ENCODE results near the gene LEMD2.

Gene LEMD2

GRCh38 chr6:33726696-33727095 lies 62.2 kb downstream of the LEMD2 start:
- TF ChIP-seq, protein P1, sequence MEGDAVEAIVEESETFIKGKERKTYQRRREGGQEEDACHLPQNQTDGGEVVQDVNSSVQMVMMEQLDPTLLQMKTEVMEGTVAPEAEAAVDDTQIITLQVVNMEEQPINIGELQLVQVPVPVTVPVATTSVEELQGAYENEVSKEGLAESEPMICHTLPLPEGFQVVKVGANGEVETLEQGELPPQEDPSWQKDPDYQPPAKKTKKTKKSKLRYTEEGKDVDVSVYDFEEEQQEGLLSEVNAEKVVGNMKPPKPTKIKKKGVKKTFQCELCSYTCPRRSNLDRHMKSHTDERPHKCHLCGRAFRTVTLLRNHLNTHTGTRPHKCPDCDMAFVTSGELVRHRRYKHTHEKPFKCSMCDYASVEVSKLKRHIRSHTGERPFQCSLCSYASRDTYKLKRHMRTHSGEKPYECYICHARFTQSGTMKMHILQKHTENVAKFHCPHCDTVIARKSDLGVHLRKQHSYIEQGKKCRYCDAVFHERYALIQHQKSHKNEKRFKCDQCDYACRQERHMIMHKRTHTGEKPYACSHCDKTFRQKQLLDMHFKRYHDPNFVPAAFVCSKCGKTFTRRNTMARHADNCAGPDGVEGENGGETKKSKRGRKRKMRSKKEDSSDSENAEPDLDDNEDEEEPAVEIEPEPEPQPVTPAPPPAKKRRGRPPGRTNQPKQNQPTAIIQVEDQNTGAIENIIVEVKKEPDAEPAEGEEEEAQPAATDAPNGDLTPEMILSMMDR (IDR thresholded peaks at IDR 0.05): no peak
- Histone ChIP-seq H3K27ac (no peak overlapping the region), H3K4me3 (no peak overlapping the region)
- DNase-seq (ENCODE audit: low spot score): no peak

DNA sequence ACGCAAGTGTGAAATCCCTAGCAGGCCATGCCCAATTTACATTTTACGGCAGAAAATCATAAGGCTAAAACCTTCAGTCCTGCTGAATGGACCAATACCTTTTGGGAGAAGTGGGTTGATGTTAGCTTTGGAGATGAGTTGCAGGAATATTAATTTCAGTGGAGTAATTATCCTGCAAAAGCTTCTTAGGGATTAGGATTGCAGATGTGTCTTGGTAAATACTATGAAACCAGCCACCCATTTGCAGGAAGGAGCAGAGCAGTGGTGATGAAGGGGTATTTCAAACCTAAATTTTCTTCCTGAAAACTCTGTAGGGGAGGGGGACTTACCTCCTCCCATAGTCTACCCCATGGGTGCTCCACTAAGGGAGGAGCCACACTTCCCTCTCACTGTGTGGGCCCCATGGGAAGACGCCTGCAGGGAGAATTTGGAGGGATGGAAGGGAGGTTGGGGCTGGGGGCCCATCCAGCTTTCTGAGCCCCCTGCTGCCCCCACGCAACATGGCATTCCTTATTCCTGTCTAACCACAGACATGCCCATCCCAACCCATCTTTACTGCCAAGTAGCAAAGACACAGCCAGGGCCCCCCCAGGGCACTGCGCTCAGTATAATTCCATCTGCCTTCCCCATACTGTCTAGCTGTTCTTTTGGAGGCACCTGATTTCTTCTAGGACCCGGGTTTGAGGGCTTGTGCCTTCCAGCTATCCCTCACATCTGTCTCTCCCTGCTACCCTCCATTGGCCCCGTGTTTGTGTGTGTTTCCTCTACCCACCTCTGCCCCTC lies 62.8 kb downstream of the LEMD2 start:
- H3K4me3 ChIP-seq: no peak overlapping the region

GRCh38 chr6:33725222-33725621 lies 63.7 kb downstream of the LEMD2 start:
- Histone ChIP-seq H3K27ac (no peak overlapping the region), H3K4me3 (no peak overlapping the region)
- TF ChIP-seq, protein P1 (IDR thresholded peaks at IDR 0.05): no peak
- no peak for DNase-seq (ENCODE audit: low spot score)

More for the DNA sequence above, 62.8 kb downstream of the LEMD2 start:
- no peak overlapping the region for H3K27ac ChIP-seq
- DNase-seq (ENCODE audit: low spot score): no peak
- TF ChIP-seq, protein P1 (IDR thresholded peaks at IDR 0.05): no peak

- no peak overlapping the region for H3K27ac ChIP-seq
- H3K4me3 ChIP-seq: no peak overlapping the region
- no peak for DNase-seq (ENCODE audit: low spot score)
- TF ChIP-seq, protein P1 (IDR thresholded peaks at IDR 0.05): no peak
Measured at GRCh38 chr6:33724102-33725023, 64.6 kb downstream of the LEMD2 start.

GRCh38 chr6:33723371-33724085 lies 65.4 kb downstream of the LEMD2 start:
- Histone ChIP-seq H3K27ac (no peak overlapping the region), H3K4me3 (no peak overlapping the region)
- TF ChIP-seq, protein P1 (IDR thresholded peaks at IDR 0.05): no peak
- no peak for DNase-seq (ENCODE audit: low spot score)

DNA sequence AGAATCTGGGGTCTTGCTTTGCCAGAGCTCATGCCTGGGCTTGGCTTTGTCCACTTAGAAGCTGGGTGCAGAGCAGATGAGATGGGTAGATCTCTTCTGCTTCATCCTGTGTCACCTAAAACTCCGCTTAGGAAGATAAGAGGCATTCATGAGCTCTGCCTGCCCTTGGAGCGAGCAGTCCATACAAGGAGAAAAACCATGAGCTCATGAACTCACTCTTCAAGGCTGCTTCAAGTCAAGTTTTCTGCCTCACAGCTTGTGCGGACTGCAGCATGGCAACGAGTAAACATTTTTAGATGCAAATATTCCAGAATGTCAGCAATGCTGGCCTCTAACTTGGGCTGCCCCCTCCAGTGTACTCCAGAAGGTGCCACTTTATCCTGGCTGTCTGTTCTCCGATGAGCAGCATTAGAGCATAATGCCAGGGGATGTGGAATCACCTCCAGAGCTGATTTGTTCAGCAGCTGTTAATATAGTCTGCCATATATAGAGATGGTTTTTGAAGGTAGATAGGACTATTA lies 66.8 kb downstream of the LEMD2 start:
- Histone ChIP-seq H3K27ac (no peak overlapping the region), H3K4me3 (no peak overlapping the region)
- TF ChIP-seq, protein P1 (IDR thresholded peaks at IDR 0.05): no peak
- DNase-seq (ENCODE audit: low spot score): no peak

Data from coronary artery (tissue), 2 donors.